Testis (tissue), 3 donors: ENCODE results near the gene KIF1A. TPM values are rescaled to one million over a fixed set of nuclear protein-coding genes. Genes with fewer than 3 reads are reported as not detected.

Experiments
- DNase-seq: peaks from one replicate; pipeline ENCODE4 v3.0.0-alpha.2; 2019
- H3K27ac ChIP-seq, 2 donors: fragments of 200-600 bp; sonication (generic); one replicate each; pipeline ENCODE4 v1.5.1; 2019
- H3K27me3 ChIP-seq: fragments of 200-600 bp; sonication (generic); one replicate; pipeline ENCODE4 v1.5.1; 2019
- H3K36me3 ChIP-seq: fragments of 200-600 bp; sonication (generic); one replicate; pipeline ENCODE4 v1.5.1; 2017; ENCODE audit warnings: low read depth; ENCODE audit errors: missing control alignments
- H3K4me1 ChIP-seq: fragments of 200-600 bp; sonication (generic); one replicate; pipeline ENCODE4 v1.5.1; 2019
- H3K4me3 ChIP-seq, 2 donors: fragments of 200-600 bp; sonication (generic); one replicate each; pipeline ENCODE4 v1.5.1; 2017 to 2019
- H3K9me3 ChIP-seq: fragments of 200-600 bp; sonication (generic); one replicate; pipeline ENCODE4 v1.5.1; 2017
- POLR2A ChIP-seq: fragments of 450-650 bp; IDR thresholded peaks from one replicate; pipeline ENCODE4 v1.6.1; 2017; ENCODE audit warnings: antibody characterized with exemption, mild to moderate bottlenecking, moderate library complexity
- WGBS, 2 donors: methylation state at CpG; one replicate each; pipeline ENCODE4 v1.1.5; 2018; 5-methylcytosine and 5-hydroxymethylcytosine counted together
- intact Hi-C: fragments of 100-400 bp; cut with DNase I; formaldehyde crosslinking; loops from one replicate; pipeline ENCODE4 v1.15.1; 2023; ENCODE audit warnings: low total_unique reads
- polyA plus RNA-seq: library from polyadenylated mRNA; stranded (reverse); fragments of 350-450 nt; fragmentation: Illumina TruSeq; extraction: RNeasy Lipid Tissue Mini Kit (QIAGEN cat#74804); gene quantifications from one replicate; pipeline ENCODE4 v1.2.3, GENCODE V29; 2014; ENCODE audit warnings: low read depth, low replicate concordance; ENCODE audit not compliant: insufficient read depth
- total RNA-seq, 2 donors: library from RNA; depleted of rRNA; stranded (reverse); fragments of >200 nt; gene quantifications; one replicate each; pipeline ENCODE4 v1.2.3, GENCODE V29; 2016
- TF ChIP-seq, protein P1 (sequence below), 3 experiments: fragments of 450-650 bp in 2 of 3; fragments of 200-600 bp in 1 of 3; sonication (generic) in 1 of 3; IDR thresholded peaks; one replicate each; pipeline ENCODE4 v1.5.1; 2016 to 2019; ENCODE audit warnings: antibody characterized with exemption in 3 of 3, mild to moderate bottlenecking in 2 of 3, moderate library complexity in 1 of 3

KIF1A gene
- total and polyA plus RNA-seq, 3 donors from 2014 or later = 33.5 to 42.1 (median 37.0) TPM

DNA sequence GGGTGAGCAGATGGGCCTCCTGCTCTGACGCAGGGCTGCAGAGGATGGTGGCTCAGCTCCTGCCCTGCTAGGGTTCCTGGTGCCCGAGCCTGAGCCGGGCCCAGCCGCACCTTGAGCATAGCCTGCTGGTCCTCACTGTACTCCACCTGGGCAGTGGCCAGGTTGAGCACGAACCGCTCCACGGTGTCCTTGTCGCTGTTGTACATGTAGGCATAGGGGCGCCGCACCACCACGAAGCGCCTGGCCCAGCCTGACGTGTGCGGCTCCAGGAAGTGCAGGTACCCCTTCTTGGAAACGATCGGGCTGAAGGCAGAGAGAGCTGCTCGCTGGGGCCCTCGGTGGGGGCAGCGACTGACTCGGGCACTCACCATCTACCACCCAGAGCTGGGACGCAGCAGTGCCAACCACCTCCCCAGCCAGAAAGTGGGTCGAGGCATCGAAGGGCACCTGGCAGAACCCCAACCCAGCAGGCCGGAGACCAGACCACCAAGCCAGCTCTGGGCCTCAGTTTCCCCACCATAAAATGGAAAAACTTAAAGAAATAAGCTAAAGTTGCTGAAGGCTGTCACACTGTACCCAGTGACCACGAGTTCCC lies 101.0 kb downstream of the KIF1A start:
- Histone ChIP-seq H3K27ac (no peak overlapping the region), H3K36me3 (no peaks in the 10 kb centered on the region), H3K27me3 (no peaks in the 10 kb centered on the region), H3K4me3 (no peak overlapping the region), H3K4me1 (no peaks in the 10 kb centered on the region), H3K9me3 (no peaks in the 10 kb centered on the region)
- TF ChIP-seq, protein P1, sequence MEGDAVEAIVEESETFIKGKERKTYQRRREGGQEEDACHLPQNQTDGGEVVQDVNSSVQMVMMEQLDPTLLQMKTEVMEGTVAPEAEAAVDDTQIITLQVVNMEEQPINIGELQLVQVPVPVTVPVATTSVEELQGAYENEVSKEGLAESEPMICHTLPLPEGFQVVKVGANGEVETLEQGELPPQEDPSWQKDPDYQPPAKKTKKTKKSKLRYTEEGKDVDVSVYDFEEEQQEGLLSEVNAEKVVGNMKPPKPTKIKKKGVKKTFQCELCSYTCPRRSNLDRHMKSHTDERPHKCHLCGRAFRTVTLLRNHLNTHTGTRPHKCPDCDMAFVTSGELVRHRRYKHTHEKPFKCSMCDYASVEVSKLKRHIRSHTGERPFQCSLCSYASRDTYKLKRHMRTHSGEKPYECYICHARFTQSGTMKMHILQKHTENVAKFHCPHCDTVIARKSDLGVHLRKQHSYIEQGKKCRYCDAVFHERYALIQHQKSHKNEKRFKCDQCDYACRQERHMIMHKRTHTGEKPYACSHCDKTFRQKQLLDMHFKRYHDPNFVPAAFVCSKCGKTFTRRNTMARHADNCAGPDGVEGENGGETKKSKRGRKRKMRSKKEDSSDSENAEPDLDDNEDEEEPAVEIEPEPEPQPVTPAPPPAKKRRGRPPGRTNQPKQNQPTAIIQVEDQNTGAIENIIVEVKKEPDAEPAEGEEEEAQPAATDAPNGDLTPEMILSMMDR (IDR thresholded peaks at IDR 0.05) = no peak
- no peak for TF ChIP-seq POLR2A
- intact Hi-C loops = no loop called here
- WGBS, 2 donors = 86 to 96% methylated on average over 7 to 25 of the region's 25 CpGs
- no peak for DNase-seq

DNA sequence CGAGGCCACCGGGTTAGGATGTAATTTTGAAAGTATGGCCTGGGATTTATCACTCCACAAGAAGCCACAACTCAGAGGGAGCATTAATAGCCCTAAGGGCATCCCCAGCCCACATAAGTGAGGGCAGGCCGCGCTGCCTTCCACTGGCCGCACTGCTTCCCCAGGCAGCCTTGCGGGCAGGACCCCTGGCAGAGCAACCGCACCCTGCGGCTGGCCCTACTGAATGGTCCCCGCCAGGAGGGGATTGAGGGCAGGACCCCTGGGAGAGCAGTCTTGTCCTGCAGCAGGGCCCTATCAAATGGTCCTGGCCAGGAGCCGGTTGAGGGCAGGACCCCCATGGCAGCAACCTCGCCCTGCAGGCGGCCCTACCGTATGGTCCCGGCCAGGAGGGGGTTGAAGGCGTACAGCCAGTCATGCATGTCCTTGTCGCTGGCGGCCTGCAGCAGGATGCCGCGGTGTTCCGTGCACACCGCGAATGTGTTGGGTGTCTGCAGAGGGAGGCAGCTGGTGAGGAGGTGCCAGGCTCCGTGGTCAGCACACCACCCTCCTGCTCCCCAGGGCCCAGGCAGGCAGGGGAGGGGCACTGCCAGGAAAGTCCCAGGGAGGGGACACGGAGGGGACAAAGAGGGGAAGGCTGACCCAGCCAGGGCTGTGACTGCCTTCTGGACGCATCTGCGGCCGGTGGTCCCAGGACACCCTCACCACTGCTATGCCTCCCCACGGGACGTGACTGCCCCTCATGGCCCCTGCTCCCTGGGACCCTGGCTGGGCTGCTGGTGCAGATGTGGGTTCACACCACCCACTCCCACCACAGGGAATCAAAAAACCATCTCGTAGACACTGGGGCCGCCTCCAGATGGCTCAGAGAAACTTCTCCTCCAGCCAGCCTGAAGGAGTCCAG lies 102.1 kb downstream of the KIF1A start:
- no peak for DNase-seq
- Histone ChIP-seq H3K4me1 (no peaks in the 10 kb centered on the region), H3K36me3 (no peaks in the 10 kb centered on the region), H3K27me3 (no peaks in the 10 kb centered on the region), H3K4me3 (no peak overlapping the region), H3K9me3 (no peaks in the 10 kb centered on the region), H3K27ac (no peak overlapping the region)
- TF ChIP-seq POLR2A = no peak
- TF ChIP-seq, protein P1 (IDR thresholded peaks at IDR 0.05) = no peak
- intact Hi-C loops = no loop called here
- 93 to 95% methylated on average over 10 to 31 of the region's 31 CpGs for WGBS, 2 donors

DNA sequence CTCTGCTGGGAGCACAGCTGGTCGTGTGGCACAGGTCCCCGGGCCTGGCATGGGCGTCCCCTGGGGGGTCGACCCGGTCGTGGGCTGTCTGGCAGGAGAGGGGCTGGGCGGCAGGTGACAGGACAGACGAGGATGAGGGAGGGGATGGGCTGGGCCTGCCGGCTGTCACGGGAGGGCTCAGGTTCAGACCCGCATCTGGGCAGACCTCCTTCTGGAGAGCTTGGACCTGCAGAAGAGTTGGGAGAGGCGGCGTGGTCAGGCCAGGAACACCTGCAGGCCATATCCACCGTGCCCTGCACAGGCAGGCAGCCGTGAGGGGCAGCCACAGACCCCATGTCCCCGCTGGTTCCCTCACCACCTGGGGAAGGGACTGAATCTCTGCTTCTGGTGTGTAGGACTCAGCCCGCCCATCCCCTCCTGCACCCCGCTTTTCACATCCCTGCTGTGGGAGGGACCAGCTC lies 102.8 kb downstream of the KIF1A start:
- intact Hi-C loops = no loop called here
- no peak overlapping the region for H3K4me3 ChIP-seq
- no peak overlapping the region for H3K27ac ChIP-seq
- no peaks in the 10 kb centered on the region for H3K4me1 ChIP-seq
- H3K9me3 ChIP-seq = no peaks in the 10 kb centered on the region
- TF ChIP-seq POLR2A = no peak
- TF ChIP-seq, protein P1 (IDR thresholded peaks at IDR 0.05) = no peak
- H3K27me3 ChIP-seq = no peaks in the 10 kb centered on the region
- no peaks in the 10 kb centered on the region for H3K36me3 ChIP-seq
- WGBS, 2 donors = 90 to 94% methylated on average over 11 to 18 of the region's 18 CpGs
- no peak for DNase-seq

DNA sequence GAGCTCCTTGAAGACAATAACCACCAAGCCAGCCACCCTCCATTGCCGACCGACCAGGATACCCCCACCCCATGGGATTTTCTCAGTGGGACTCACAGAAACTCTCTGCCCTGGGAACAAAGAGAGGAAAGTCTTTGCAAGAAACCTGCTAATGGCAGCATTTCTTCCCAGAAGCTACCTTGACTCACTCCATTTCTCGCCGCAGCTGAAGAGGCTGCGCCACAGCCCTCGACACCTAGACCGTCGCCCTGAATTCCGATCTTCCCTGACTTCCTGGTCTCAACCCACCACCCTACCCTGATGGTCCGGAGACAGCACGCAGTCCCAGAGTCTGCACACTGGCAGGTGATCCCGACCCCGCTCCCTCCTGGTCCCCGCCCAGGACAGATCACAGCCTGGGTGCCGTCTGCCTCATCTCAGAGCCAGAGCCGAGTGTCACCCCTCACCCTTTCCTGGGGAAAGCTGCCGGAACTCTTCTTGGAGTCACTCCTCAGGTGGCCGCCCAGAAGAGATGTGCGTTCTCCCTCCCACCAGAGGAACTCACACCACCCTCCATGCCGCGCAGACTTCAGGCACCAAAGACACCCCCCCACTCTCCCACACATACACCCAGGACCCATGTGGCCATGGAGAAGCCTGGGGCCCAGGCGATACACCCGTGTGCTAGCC lies 103.8 kb downstream of the KIF1A start:
- Histone ChIP-seq H3K4me3 (no peak overlapping the region), H3K9me3 (no peaks in the 10 kb centered on the region), H3K27me3 (no peaks in the 10 kb centered on the region), H3K27ac (no peak overlapping the region), H3K4me1 (no peaks in the 10 kb centered on the region), H3K36me3 (no peaks in the 10 kb centered on the region)
- intact Hi-C loops = no loop called here
- no peak for DNase-seq
- TF ChIP-seq, protein P1 (IDR thresholded peaks at IDR 0.05) = no peak
- no peak for TF ChIP-seq POLR2A
- 93 to 96% methylated on average over 21 to 23 of the region's 23 CpGs for WGBS, 2 donors
